GM10248 (cell line): ENCODE measurements around the gene CPPED1.

Experiments used
- CTCF ChIA-PET: fragments of 300-600 bp; sonication (Branson Sonifier 250); formaldehyde crosslinking; extraction: SDS; loops from one replicate; lab custom pipeline; 2021; ENCODE audit warnings: antibody characterized with exemption; lab: Yijun Ruan, JAX
- POLR2A ChIA-PET: fragments of 350-650 bp; sonication (Branson Sonifier 250); formaldehyde crosslinking; extraction: SDS; loops from one replicate; lab custom pipeline; 2020; ENCODE audit warnings: antibody characterized with exemption; lab: Yijun Ruan, JAX
- DNase-seq: peaks from one replicate; pipeline ENCODE4 v3.0.0; 2012; ENCODE audit errors: extremely low spot score
- TF ChIP-seq, protein P1 (sequence below): IDR thresholded peaks from 2 replicates; pipeline ENCODE4 v1.5.1; 2012; ENCODE audit warnings: mild to moderate bottlenecking, low read depth; ENCODE audit errors: extremely low read depth, missing control alignments, control extremely low read depth

Gene CPPED1

DNA sequence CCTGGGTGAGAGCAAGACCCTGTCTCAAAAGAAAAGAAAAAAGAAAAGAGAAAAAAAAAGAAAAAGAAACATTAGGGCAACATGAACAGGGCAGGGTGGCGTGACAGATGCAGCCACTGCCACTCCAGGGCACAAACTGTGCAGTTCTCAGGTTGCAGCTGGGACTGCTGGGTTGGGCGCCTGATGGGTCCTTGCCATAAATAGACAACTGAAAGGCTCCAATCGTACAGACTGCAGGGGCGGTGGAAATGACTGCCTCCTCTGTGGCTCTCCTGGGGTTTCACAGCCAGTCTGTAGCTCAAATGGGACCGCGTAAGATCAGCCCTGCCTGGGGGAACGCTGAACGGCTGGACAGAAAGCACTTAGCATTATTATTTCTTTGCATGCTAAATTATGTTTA is 130.7 kb downstream of the CPPED1 start:
- TF ChIP-seq, protein P1, sequence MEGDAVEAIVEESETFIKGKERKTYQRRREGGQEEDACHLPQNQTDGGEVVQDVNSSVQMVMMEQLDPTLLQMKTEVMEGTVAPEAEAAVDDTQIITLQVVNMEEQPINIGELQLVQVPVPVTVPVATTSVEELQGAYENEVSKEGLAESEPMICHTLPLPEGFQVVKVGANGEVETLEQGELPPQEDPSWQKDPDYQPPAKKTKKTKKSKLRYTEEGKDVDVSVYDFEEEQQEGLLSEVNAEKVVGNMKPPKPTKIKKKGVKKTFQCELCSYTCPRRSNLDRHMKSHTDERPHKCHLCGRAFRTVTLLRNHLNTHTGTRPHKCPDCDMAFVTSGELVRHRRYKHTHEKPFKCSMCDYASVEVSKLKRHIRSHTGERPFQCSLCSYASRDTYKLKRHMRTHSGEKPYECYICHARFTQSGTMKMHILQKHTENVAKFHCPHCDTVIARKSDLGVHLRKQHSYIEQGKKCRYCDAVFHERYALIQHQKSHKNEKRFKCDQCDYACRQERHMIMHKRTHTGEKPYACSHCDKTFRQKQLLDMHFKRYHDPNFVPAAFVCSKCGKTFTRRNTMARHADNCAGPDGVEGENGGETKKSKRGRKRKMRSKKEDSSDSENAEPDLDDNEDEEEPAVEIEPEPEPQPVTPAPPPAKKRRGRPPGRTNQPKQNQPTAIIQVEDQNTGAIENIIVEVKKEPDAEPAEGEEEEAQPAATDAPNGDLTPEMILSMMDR = no peak
- ChIA-PET POLR2A (no interaction called here), CTCF (no interaction called here)
- no peak for DNase-seq

- POLR2A ChIA-PET = no interaction called here
- CTCF ChIA-PET = no interaction called here
- no peak for DNase-seq
- TF ChIP-seq, protein P1 = no peak
These were observed 133.8 kb downstream of the CPPED1 start for GRCh38 chr16:12669908-12670307.

DNA sequence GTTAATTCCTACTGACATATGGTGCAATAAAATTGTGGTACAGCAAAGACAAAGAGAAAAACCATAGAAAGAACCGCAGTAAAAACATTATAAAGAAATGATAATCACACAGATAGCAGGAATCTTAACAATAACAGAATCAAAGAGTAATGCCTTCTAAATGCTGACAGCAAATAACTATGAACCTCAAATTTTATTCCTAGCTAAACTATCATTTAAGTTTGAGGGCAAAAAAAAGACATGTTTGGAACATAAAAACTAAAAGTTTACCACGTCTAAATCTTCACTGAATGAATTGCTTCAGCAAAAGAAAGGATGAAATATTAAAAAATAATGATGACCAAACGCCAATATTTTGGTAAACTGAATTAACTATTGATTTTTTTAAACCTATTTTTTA is 135.8 kb downstream of the CPPED1 start:
- no peak for DNase-seq
- TF ChIP-seq, protein P1 = no peak
- CTCF ChIA-PET = no interaction called here
- POLR2A ChIA-PET = no interaction called here

- DNase-seq = no peak
- TF ChIP-seq, protein P1 = no peak
- POLR2A ChIA-PET = no interaction called here
- CTCF ChIA-PET = interaction anchor here (0.9 kb wide), 1 partner anchor 14 kb away, joined by 3 read pairs; no protein-coding TSS in a partner anchor
These were observed 139.4 kb downstream of the CPPED1 start for GRCh38 chr16:12664164-12664733.

DNA sequence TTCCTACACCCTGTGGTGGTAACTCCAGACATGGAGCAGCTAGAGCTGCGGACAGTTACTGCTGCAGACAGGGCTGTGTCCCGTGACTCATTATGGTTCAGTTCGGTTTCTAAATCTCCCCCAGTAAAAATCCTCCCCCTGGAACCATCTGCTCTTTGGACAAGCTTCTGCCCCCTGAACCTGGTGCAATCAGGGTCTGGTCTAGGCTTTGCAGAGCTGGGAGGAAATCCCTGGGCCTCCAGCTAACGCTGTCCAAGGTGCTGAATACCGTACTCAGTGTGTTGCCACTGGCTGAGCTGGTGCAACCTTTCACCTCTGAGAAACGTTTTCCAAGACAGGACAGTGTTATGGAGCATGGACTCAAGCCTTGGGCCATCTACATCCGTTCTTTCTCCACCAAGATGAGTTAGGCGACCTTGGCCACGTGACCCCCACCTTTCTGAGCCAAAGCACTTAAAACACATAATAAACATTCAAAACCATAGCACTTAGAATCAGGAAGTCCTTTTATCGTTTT is 142.0 kb downstream of the CPPED1 start:
- TF ChIP-seq, protein P1 = no peak
- DNase-seq = no peak
- ChIA-PET CTCF (interaction anchor here (1.2 to 2.2 kb wide), 2 partner anchors 11 to 14 kb away, joined by 3 to 6 read pairs; no protein-coding TSS in a partner anchor), POLR2A (no interaction called here)

GRCh38 chr16:12659871-12660270 is 143.8 kb downstream of the CPPED1 start:
- POLR2A ChIA-PET = no interaction called here
- TF ChIP-seq, protein P1 = no peak
- CTCF ChIA-PET = interaction anchor here (2.2 kb wide), 1 partner anchor 10 kb away, joined by 6 read pairs; no protein-coding TSS in a partner anchor
- DNase-seq = no peak
